GM12878 (cell line): ENCODE results near the gene OR6M1. TPM values are rescaled to one million over a fixed set of nuclear protein-coding genes. Genes with fewer than 3 reads are reported as not detected.

ENCODE experiments used
- ATAC-seq: fragments of 200-7000 bp; cut with Tn5 transposase; 3 replicates; pipeline ENCODE4 v1.9.1; 2020; ENCODE audit warnings: mild to moderate bottlenecking, moderate library complexity
- BruUV-seq: library from RNA; stranded (reverse); fragments of 400-500 nt; replicated peaks from 2 replicates; lab custom pipeline; 2021; lab: Mats Ljungman, UMichigan
- CTCF ChIA-PET: fragments of 300-600 bp; sonication (Branson Sonifier 250); formaldehyde crosslinking; extraction: SDS; loops from one replicate; lab custom pipeline; 2021; ENCODE audit warnings: inconsistent platforms; lab: Yijun Ruan, JAX
- POLR2A ChIA-PET: fragments of 350-600 bp; formaldehyde crosslinking; extraction: SDS; loops from one replicate; lab custom pipeline; 2021; ENCODE audit warnings: inconsistent platforms; lab: Charles Lee
- RAD21 ChIA-PET: fragments of 300-600 bp; sonication (Branson Sonifier 250); formaldehyde crosslinking; loops from one replicate; lab custom pipeline; 2023; ENCODE audit warnings: antibody characterized with exemption; ENCODE audit not compliant: unreplicated experiment; lab: Charles Lee
- SMC1A ChIA-PET: fragments of 300-600 bp; sonication (Branson Sonifier 250); formaldehyde crosslinking; loops from one replicate; lab custom pipeline; 2023; ENCODE audit not compliant: unreplicated experiment, uncharacterized antibody; lab: Charles Lee
- DNase-seq: peaks from one replicate; pipeline ENCODE4 v3.0.0-alpha.2; 2011; ENCODE audit warnings: low read depth, low spot score
- FAIRE-seq: peaks from 3 replicates; lab custom pipeline; 2011; peaks lifted over from hg19 to GRCh38; lab: Jason Lieb, UNC
- H2AFZ ChIP-seq: 2 replicates; pipeline ENCODE4 v1.6.0; 2011; ENCODE audit warnings: low read depth, low read length, control low read depth; ENCODE audit not compliant: control insufficient read depth
- H3K27ac ChIP-seq: 2 replicates; pipeline ENCODE4 v1.5.1; 2011; ENCODE audit warnings: control low read depth; ENCODE audit not compliant: control insufficient read depth, insufficient read depth
- H3K27me3 ChIP-seq, 2 experiments: replicated peaks in 1 of 2; 2 replicates each; pipeline versions ENCODE4 v1.6.0 to v1.6.1; 2011; ENCODE audit warnings: low read length in 1 of 2; ENCODE audit not compliant: control insufficient read depth in 2 of 2, insufficient read depth in 2 of 2
- H3K36me3 ChIP-seq, 2 experiments: 2 replicates each; pipeline ENCODE4 v1.5.1; 2011; ENCODE audit warnings: low read length in 1 of 2; ENCODE audit not compliant: control insufficient read depth in 2 of 2, insufficient read depth in 2 of 2
- H3K4me1 ChIP-seq: 2 replicates; pipeline ENCODE4 v1.6.1; 2011; ENCODE audit warnings: mild to moderate bottlenecking, low read length, moderate library complexity, mixed read lengths; ENCODE audit not compliant: control insufficient read depth, insufficient read depth
- H3K4me2 ChIP-seq: 2 replicates; pipeline ENCODE4 v1.6.0; 2011; ENCODE audit warnings: control low read depth; ENCODE audit not compliant: control insufficient read depth, insufficient read depth
- H3K4me3 ChIP-seq: fragments of 200-600 bp; sonication (generic); 2 replicates; pipeline ENCODE4 v1.5.1; 2016
- H3K79me2 ChIP-seq: 2 replicates; pipeline ENCODE4 v1.6.0; 2011; ENCODE audit warnings: low read length; ENCODE audit not compliant: control insufficient read depth, insufficient read depth
- H3K9ac ChIP-seq: 2 replicates; pipeline ENCODE4 v1.8.0; 2011; ENCODE audit warnings: low read length, control low read depth, mixed read lengths; ENCODE audit not compliant: control insufficient read depth, insufficient read depth
- H3K9me3 ChIP-seq: replicated peaks from 3 replicates; pipeline ENCODE4 v1.5.1; 2011; ENCODE audit warnings: mild to moderate bottlenecking, low read length; ENCODE audit not compliant: control insufficient read depth, insufficient read depth
- H4K20me1 ChIP-seq: 2 replicates; pipeline ENCODE4 v1.6.0; 2011; ENCODE audit not compliant: control insufficient read depth, insufficient read depth
- BMI1 ChIP-seq: fragments of 450-650 bp; IDR thresholded peaks from 2 replicates; pipeline ENCODE4 v1.6.1; 2016; ENCODE audit warnings: mild to moderate bottlenecking, moderate library complexity, borderline replicate concordance
- CHD1 ChIP-seq: IDR thresholded peaks from 2 replicates; pipeline ENCODE4 v1.6.1; 2012; ENCODE audit warnings: low read depth, low read length, improper control_type of control experiment
- CREB1 ChIP-seq: IDR thresholded peaks from 2 replicates; pipeline ENCODE4 v1.6.1; 2012; ENCODE audit warnings: low read depth, mild to moderate bottlenecking, inconsistent platforms
- FOXK2 ChIP-seq: fragments of 450-650 bp; IDR thresholded peaks from 2 replicates; pipeline ENCODE4 v1.6.1; 2017; ENCODE audit warnings: mild to moderate bottlenecking, moderate library complexity
- KDM1A ChIP-seq: fragments of 200-600 bp; sonication (generic); IDR thresholded peaks from 2 replicates; pipeline ENCODE4 v1.6.1; 2016; ENCODE audit warnings: borderline replicate concordance
- MTA2 ChIP-seq: fragments of 450-650 bp; IDR thresholded peaks from 2 replicates; pipeline ENCODE4 v1.6.1; 2016; ENCODE audit warnings: low read depth, mild to moderate bottlenecking, moderate library complexity
- POU2F2 ChIP-seq: IDR thresholded peaks from 3 replicates; pipeline ENCODE4 v1.6.1; 2011; ENCODE audit warnings: low read depth, mild to moderate bottlenecking, low read length, borderline replicate concordance
- SP1 ChIP-seq: IDR thresholded peaks from one replicate; pipeline ENCODE4 v1.6.1; 2011; ENCODE audit warnings: low read depth, low read length
- STAT3 ChIP-seq: IDR thresholded peaks from 2 replicates; pipeline ENCODE4 v1.6.1; 2011; ENCODE audit warnings: low read depth, low read length, improper control_type of control experiment
- WGBS: methylation state at CpG from one replicate; pipeline ENCODE4 v1.1.6; 2016; ENCODE audit warnings: low lambda C conversion rate; ENCODE audit not compliant: insufficient replicate concordance, insufficient coverage; ENCODE audit errors: missing lambda C conversion rate; 5-methylcytosine and 5-hydroxymethylcytosine counted together
- in situ Hi-C: fragments of 300-500 bp; cut with MboI; formaldehyde crosslinking; loops from 9 replicates; pipeline ENCODE4 v1.14.3; 2018; ENCODE audit warnings: mixed read lengths
- intact Hi-C: fragments of 100-400 bp; cut with micrococcal nuclease; formaldehyde crosslinking; loops from one replicate; pipeline ENCODE4 v1.14.2; 2022; ENCODE audit not compliant: unreplicated experiment
- polyA plus RNA-seq, 11 experiments: library from polyadenylated mRNA; depleted of rRNA in 4 of 11; unstranded in 6 of 11; stranded (reverse) in 5 of 11; fragments of >200 nt; fragmentation: Nextera tagmentation in 4 of 11; fragmentation: Illumina TruSeq in 1 of 11; extraction: Ambion mirVana in 4 of 11; extraction: Trizol in 1 of 11; gene quantifications; 1 replicate in 1 of 11; 2 replicates in 10 of 11; pipeline versions ENCODE4 v1.2.1 to v1.2.3, GENCODE V29; 2011 to 2016; ENCODE audit warnings: inconsistent platforms in 2 of 11, missing spikeins in 2 of 11, low read depth in 1 of 11
- total RNA-seq, 4 experiments: library from RNA; depleted of rRNA in 3 of 4; stranded (reverse); fragments of >200 nt in 3 of 4; fragmentation: Illumina TruSeq in 1 of 4; extraction: Trizol in 1 of 4; gene quantifications; 2 replicates each; pipeline versions ENCODE4 v1.2.1 to v1.2.3, GENCODE V29; 2013 to 2021
- TF ChIP-seq, protein P1 (sequence below): fragments of 450-650 bp; IDR thresholded peaks from 2 replicates; pipeline ENCODE4 v1.6.1; 2016; ENCODE audit warnings: mild to moderate bottlenecking
- TF ChIP-seq, protein P2 (sequence below): fragments of 450-650 bp; IDR thresholded peaks from 2 replicates; pipeline ENCODE4 v1.6.1; 2018; ENCODE audit warnings: borderline replicate concordance, mild to moderate bottlenecking; ENCODE audit not compliant: partially characterized antibody
- TF ChIP-seq, protein P3 (sequence below): fragments of 450-650 bp; IDR thresholded peaks from 2 replicates; pipeline ENCODE4 v1.6.1; 2017; ENCODE audit warnings: mild to moderate bottlenecking, moderate library complexity

Gene OR6M1
- total and polyA plus RNA-seq, 10 of the 15 experiments (the other 5 are each of a cell fraction or from before 2014, with no cell fraction given) = not detected

DNA sequence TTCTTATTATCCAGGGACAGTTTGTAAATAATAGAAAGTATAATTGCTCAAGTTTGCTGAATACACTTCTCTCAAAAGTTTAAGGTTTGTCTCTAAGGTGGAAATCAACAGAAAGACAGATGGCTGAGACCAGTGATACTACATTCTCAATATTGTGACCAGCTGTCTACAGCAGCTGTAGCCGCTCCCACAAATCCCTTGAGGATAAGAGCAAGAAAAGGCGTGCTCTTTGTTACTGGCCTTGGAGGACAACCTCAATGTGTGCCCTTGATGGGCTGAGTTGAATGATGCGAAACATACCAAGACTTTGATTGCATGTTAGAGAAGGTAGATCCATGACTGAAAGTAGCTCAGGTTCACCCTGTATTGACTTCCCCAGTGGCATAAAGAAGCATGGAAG lies 6.1 kb downstream of the OR6M1 start:
- intact Hi-C loops (no loop called here), in situ Hi-C loops (no loop called here)

More for the DNA sequence above, 6.1 kb downstream of the OR6M1 start:
- BruUV-seq = no TSS peak
- WGBS = 37% methylated on average over 3 of the region's 3 CpGs
- H3K4me1 ChIP-seq = no peaks in the 10 kb centered on the region
- H3K4me2 ChIP-seq = no peak overlapping the region
- H3K9ac ChIP-seq = no peak overlapping the region
- no peaks in the 10 kb centered on the region for H3K79me2 ChIP-seq
- no peak for FAIRE-seq
- ChIA-PET RAD21 (no interaction called here), SMC1A (no interaction called here), CTCF (no interaction called here), POLR2A (no interaction called here)
- H3K4me3 ChIP-seq = no peak overlapping the region
- no peak for ATAC-seq
- no peaks in the 10 kb centered on the region for H3K27me3 ChIP-seq
- H3K27ac ChIP-seq = no peak overlapping the region
- no peak overlapping the region for H2AFZ ChIP-seq
- H3K9me3 ChIP-seq = no peaks in the 10 kb centered on the region
- H4K20me1 ChIP-seq = no peaks in the 10 kb centered on the region
- no peaks in the 10 kb centered on the region for H3K36me3 ChIP-seq
- DNase-seq = no peak
- TF ChIP-seq FOXK2 = no peak
- no peak for TF ChIP-seq BMI1
- TF ChIP-seq, protein P1, sequence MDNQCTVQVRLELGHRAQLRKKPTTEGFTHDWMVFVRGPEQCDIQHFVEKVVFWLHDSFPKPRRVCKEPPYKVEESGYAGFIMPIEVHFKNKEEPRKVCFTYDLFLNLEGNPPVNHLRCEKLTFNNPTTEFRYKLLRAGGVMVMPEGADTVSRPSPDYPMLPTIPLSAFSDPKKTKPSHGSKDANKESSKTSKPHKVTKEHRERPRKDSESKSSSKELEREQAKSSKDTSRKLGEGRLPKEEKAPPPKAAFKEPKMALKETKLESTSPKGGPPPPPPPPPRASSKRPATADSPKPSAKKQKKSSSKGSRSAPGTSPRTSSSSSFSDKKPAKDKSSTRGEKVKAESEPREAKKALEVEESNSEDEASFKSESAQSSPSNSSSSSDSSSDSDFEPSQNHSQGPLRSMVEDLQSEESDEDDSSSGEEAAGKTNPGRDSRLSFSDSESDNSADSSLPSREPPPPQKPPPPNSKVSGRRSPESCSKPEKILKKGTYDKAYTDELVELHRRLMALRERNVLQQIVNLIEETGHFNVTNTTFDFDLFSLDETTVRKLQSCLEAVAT = no peak
- TF ChIP-seq, protein P2, sequence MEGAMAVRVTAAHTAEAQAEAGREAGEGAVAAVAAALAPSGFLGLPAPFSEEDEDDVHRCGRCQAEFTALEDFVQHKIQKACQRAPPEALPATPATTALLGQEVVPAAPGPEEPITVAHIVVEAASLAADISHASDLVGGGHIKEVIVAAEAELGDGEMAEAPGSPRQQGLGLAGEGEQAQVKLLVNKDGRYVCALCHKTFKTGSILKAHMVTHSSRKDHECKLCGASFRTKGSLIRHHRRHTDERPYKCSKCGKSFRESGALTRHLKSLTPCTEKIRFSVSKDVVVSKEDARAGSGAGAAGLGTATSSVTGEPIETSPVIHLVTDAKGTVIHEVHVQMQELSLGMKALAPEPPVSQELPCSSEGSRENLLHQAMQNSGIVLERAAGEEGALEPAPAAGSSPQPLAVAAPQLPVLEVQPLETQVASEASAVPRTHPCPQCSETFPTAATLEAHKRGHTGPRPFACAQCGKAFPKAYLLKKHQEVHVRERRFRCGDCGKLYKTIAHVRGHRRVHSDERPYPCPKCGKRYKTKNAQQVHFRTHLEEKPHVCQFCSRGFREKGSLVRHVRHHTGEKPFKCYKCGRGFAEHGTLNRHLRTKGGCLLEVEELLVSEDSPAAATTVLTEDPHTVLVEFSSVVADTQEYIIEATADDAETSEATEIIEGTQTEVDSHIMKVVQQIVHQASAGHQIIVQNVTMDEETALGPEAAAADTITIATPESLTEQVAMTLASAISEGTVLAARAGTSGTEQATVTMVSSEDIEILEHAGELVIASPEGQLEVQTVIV = no peak
- TF ChIP-seq POU2F2 = no peak
- TF ChIP-seq KDM1A = no peak
- no peak for TF ChIP-seq CREB1
- TF ChIP-seq STAT3 = no peak
- TF ChIP-seq SP1 = no peak
- TF ChIP-seq, protein P3, sequence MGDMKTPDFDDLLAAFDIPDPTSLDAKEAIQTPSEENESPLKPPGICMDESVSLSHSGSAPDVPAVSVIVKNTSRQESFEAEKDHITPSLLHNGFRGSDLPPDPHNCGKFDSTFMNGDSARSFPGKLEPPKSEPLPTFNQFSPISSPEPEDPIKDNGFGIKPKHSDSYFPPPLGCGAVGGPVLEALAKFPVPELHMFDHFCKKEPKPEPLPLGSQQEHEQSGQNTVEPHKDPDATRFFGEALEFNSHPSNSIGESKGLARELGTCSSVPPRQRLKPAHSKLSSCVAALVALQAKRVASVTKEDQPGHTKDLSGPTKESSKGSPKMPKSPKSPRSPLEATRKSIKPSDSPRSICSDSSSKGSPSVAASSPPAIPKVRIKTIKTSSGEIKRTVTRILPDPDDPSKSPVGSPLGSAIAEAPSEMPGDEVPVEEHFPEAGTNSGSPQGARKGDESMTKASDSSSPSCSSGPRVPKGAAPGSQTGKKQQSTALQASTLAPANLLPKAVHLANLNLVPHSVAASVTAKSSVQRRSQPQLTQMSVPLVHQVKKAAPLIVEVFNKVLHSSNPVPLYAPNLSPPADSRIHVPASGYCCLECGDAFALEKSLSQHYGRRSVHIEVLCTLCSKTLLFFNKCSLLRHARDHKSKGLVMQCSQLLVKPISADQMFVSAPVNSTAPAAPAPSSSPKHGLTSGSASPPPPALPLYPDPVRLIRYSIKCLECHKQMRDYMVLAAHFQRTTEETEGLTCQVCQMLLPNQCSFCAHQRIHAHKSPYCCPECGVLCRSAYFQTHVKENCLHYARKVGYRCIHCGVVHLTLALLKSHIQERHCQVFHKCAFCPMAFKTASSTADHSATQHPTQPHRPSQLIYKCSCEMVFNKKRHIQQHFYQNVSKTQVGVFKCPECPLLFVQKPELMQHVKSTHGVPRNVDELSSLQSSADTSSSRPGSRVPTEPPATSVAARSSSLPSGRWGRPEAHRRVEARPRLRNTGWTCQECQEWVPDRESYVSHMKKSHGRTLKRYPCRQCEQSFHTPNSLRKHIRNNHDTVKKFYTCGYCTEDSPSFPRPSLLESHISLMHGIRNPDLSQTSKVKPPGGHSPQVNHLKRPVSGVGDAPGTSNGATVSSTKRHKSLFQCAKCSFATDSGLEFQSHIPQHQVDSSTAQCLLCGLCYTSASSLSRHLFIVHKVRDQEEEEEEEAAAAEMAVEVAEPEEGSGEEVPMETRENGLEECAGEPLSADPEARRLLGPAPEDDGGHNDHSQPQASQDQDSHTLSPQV = no peak
- no peak for TF ChIP-seq CHD1
- TF ChIP-seq MTA2 = no peak
